ENCODE measurements around the gene KRT39.

- no peak for TF ChIP-seq CTCF (conservative IDR thresholded peaks at IDR 0.05; ENCODE audit: low read depth, low read length)
- no peak for TF ChIP-seq EZH2 (IDR thresholded peaks at IDR 0.05; ENCODE audit: low read length, unreplicated experiment)
- TF ChIP-seq EZH2phosphoT487 (IDR thresholded peaks at IDR 0.05; ENCODE audit: borderline replicate concordance, low read length), result no peak
Observed at GRCh38 chr17:40984226-40984625, 17.5 kb upstream of the KRT39 start, which contains the start of gene KRT40.
